DND-41 (cell line): Measurements from ENCODE around the gene DLG2.

Experiments
- CTCF ChIP-seq: IDR thresholded peaks from 2 replicates; pipeline ENCODE4 v1.5.1; 2012; ENCODE audit warnings: borderline replicate concordance, low read length, moderate library complexity, mild to moderate bottlenecking; ENCODE audit not compliant: poor library complexity, severe bottlenecking; ENCODE audit errors: extremely low read depth
- EZH2 ChIP-seq: IDR thresholded peaks from 3 replicates; pipeline ENCODE4 v1.6.1; 2012; ENCODE audit warnings: borderline replicate concordance, low read depth, mild to moderate bottlenecking, moderate library complexity, low read length, inconsistent platforms; ENCODE audit not compliant: severe bottlenecking

GRCh38 chr11:83510530-83511460 is 2116.3 kb downstream of the DLG2 start:
- TF ChIP-seq CTCF: no peak
- no peak for TF ChIP-seq EZH2
